ENCODE data around the gene PDE11A. TPM values are rescaled to one million over a fixed set of nuclear protein-coding genes. Genes with fewer than 3 reads are reported as not detected.

The PDE11A gene
- total and polyA plus RNA-seq, 2 experiments from 2014 or later: 0.34 to 0.86 TPM

- Histone ChIP-seq H3K4me3 (peak overlapping the region; percentile 31; the same call in 1 of the 2 replicates), H4K20me1 (ENCODE audit: insufficient read depth) (no peaks in the 10 kb centered on the region), H3K27ac (no peak overlapping the region), H3K27me3 (replicated peaks; ENCODE audit: insufficient read depth) (no peaks in the 10 kb centered on the region), H2AFZ (peak overlapping the region; percentile 79), H3K4me1 (ENCODE audit: insufficient read depth) (0 out of 2 replicates have a peak, but pooled peaks cover under 1% of the 10 kb centered on the region), H3K36me3 (ENCODE audit: low read depth) (no peaks in the 10 kb centered on the region), H3F3A (ENCODE audit: insufficient read depth) (no peaks in the 10 kb centered on the region), H3K9me2 (ENCODE audit: insufficient read depth) (no peaks in the 10 kb centered on the region), H3K79me2 (ENCODE audit: insufficient read depth) (no peaks in the 10 kb centered on the region), H3K4me2 (ENCODE audit: unreplicated experiment) (peak overlapping the region; percentile 28), H3K9ac (no peak overlapping the region), H3K9me3 (ENCODE audit: low read depth) (no peaks in the 10 kb centered on the region)
- peak; percentile 82 for DNase-seq
- 11 to 19% methylated on average over 13 to 14 of the region's 14 CpGs for WGBS, 2 experiments (ENCODE audit: low coverage in 1 of 2, low lambda C conversion rate in 2 of 2, missing lambda C conversion rate in 2 of 2)
- TF ChIP-seq EZH2phosphoT487 (IDR thresholded peaks at IDR 0.05; ENCODE audit: insufficient read depth, low read depth): no peak
- in situ Hi-C loops (cut with MboI): no loop called here
Observed at GRCh38 chr2:177763531-177764265, 308.9 kb downstream of the PDE11A start.

GRCh38 chr2:177759443-177759842 is 313.1 kb downstream of the PDE11A start:
- Histone ChIP-seq H3K9me2 (ENCODE audit: insufficient read depth) (no peaks in the 10 kb centered on the region), H3K27me3 (replicated peaks; ENCODE audit: insufficient read depth) (no peaks in the 10 kb centered on the region), H3K27ac (no peak overlapping the region), H3K36me3 (ENCODE audit: low read depth) (no peaks in the 10 kb centered on the region), H3K79me2 (ENCODE audit: insufficient read depth) (no peaks in the 10 kb centered on the region), H3F3A (ENCODE audit: insufficient read depth) (no peaks in the 10 kb centered on the region), H2AFZ (no peak overlapping the region), H3K4me3 (no peak overlapping the region), H3K9me3 (ENCODE audit: low read depth) (no peaks in the 10 kb centered on the region), H3K9ac (no peak overlapping the region), H4K20me1 (ENCODE audit: insufficient read depth) (no peaks in the 10 kb centered on the region), H3K4me1 (ENCODE audit: insufficient read depth) (0 out of 2 replicates have a peak, but pooled peaks cover 4% of the 10 kb centered on the region), H3K4me2 (ENCODE audit: unreplicated experiment) (no peak overlapping the region)
- DNase-seq: no peak
- in situ Hi-C loops (cut with MboI): no loop called here
- TF ChIP-seq EZH2 (IDR thresholded peaks at IDR 0.05; ENCODE audit: insufficient read depth, poor library complexity, severe bottlenecking): no peak
- no peak for TF ChIP-seq EZH2phosphoT487 (IDR thresholded peaks at IDR 0.05; ENCODE audit: insufficient read depth, low read depth)
- 60 to 62% methylated on average over 3 of the region's 3 CpGs for WGBS, 2 experiments (ENCODE audit: low coverage in 1 of 2, low lambda C conversion rate in 2 of 2, missing lambda C conversion rate in 2 of 2)

GRCh38 chr2:177758591-177759371 is 313.8 kb downstream of the PDE11A start:
- Histone ChIP-seq H3K27ac (no peak overlapping the region), H2AFZ (peak overlapping the region; percentile 39; the same call in 1 of the 2 replicates)
- DNase-seq: peak; percentile 76

GRCh38 chr2:177756336-177756735 is 316.2 kb downstream of the PDE11A start:
- Histone ChIP-seq H3K4me3 (no peak overlapping the region), H3F3A (ENCODE audit: insufficient read depth) (no peaks in the 10 kb centered on the region), H3K9me3 (ENCODE audit: low read depth) (no peaks in the 10 kb centered on the region), H3K27ac (no peak overlapping the region), H2AFZ (no peak overlapping the region), H3K9ac (no peak overlapping the region), H3K79me2 (ENCODE audit: insufficient read depth) (no peaks in the 10 kb centered on the region), H3K27me3 (replicated peaks; ENCODE audit: insufficient read depth) (no peaks in the 10 kb centered on the region), H4K20me1 (ENCODE audit: insufficient read depth) (no peaks in the 10 kb centered on the region), H3K4me1 (ENCODE audit: insufficient read depth) (0 out of 2 replicates have a peak, but pooled peaks cover 4% of the 10 kb centered on the region), H3K9me2 (ENCODE audit: insufficient read depth) (no peaks in the 10 kb centered on the region), H3K36me3 (ENCODE audit: low read depth) (no peaks in the 10 kb centered on the region), H3K4me2 (ENCODE audit: unreplicated experiment) (no peak overlapping the region)
- no peak for TF ChIP-seq EZH2phosphoT487 (IDR thresholded peaks at IDR 0.05; ENCODE audit: insufficient read depth, low read depth)
- TF ChIP-seq EZH2 (IDR thresholded peaks at IDR 0.05; ENCODE audit: insufficient read depth, poor library complexity, severe bottlenecking): no peak
- in situ Hi-C loops (cut with MboI): no loop called here
- DNase-seq: no peak
- WGBS, 2 experiments (ENCODE audit: low coverage in 1 of 2, low lambda C conversion rate in 2 of 2, missing lambda C conversion rate in 2 of 2): 66 to 79% methylated on average over 4 of the region's 4 CpGs

More at GRCh38 chr2:177758591-177759371, 313.8 kb downstream of the PDE11A start:
- H4K20me1 ChIP-seq (ENCODE audit: insufficient read depth): no peaks in the 10 kb centered on the region
- 0 out of 2 replicates have a peak, but pooled peaks cover 4% of the 10 kb centered on the region for H3K4me1 ChIP-seq (ENCODE audit: insufficient read depth)
- no peaks in the 10 kb centered on the region for H3F3A ChIP-seq (ENCODE audit: insufficient read depth)
- no peak overlapping the region for H3K9ac ChIP-seq
- no peaks in the 10 kb centered on the region for H3K27me3 ChIP-seq (replicated peaks; ENCODE audit: insufficient read depth)
- WGBS, 2 experiments (ENCODE audit: low coverage in 1 of 2, low lambda C conversion rate in 2 of 2, missing lambda C conversion rate in 2 of 2): 14 to 16% methylated on average over 11 of the region's 11 CpGs
- TF ChIP-seq EZH2phosphoT487 (IDR thresholded peaks at IDR 0.05; ENCODE audit: insufficient read depth, low read depth) (no peak), EZH2 (IDR thresholded peaks at IDR 0.05; ENCODE audit: insufficient read depth, poor library complexity, severe bottlenecking) (no peak)
- no peak overlapping the region for H3K4me3 ChIP-seq
- in situ Hi-C loops (cut with MboI): no loop called here
- H3K9me3 ChIP-seq (ENCODE audit: low read depth): no peaks in the 10 kb centered on the region
- no peaks in the 10 kb centered on the region for H3K79me2 ChIP-seq (ENCODE audit: insufficient read depth)
- H3K36me3 ChIP-seq (ENCODE audit: low read depth): no peaks in the 10 kb centered on the region
- H3K9me2 ChIP-seq (ENCODE audit: insufficient read depth): no peaks in the 10 kb centered on the region
- H3K4me2 ChIP-seq (ENCODE audit: unreplicated experiment): no peak overlapping the region

Measured in GM23248 (cell line).